H9 (cell line): Measurements from ENCODE around the gene CDH23. TPM values are rescaled to one million over a fixed set of nuclear protein-coding genes. Genes with fewer than 3 reads are reported as not detected.

Source experiments
- DNase-seq: peaks from one replicate; pipeline ENCODE4 v3.0.0-alpha.2; 2017
- H2AFZ ChIP-seq: one replicate; pipeline ENCODE4 v1.6.1; 2013; ENCODE audit warnings: mild to moderate bottlenecking, low read length, control low read depth, moderate library complexity
- H2AK5ac ChIP-seq: 2 replicates; pipeline ENCODE4 v1.6.1; 2013; ENCODE audit warnings: low read length, control low read depth, mixed read lengths; ENCODE audit not compliant: insufficient read length
- H2BK120ac ChIP-seq: one replicate; pipeline ENCODE4 v1.6.1; 2013; ENCODE audit warnings: low read depth, mild to moderate bottlenecking, low read length, control low read depth, inconsistent platforms; ENCODE audit not compliant: poor library complexity, severe bottlenecking
- H2BK12ac ChIP-seq: 2 replicates; pipeline ENCODE4 v1.6.1; 2013; ENCODE audit warnings: low read length, control low read depth, mixed read lengths, low read depth; ENCODE audit not compliant: insufficient read length
- H2BK15ac ChIP-seq: 2 replicates; pipeline ENCODE4 v1.6.1; 2013; ENCODE audit warnings: low read depth, low read length, control low read depth
- H2BK20ac ChIP-seq: one replicate; pipeline ENCODE4 v1.6.1; 2013; ENCODE audit warnings: low read depth, mild to moderate bottlenecking, low read length, control low read depth, inconsistent platforms; ENCODE audit not compliant: poor library complexity, severe bottlenecking
- H2BK5ac ChIP-seq: 2 replicates; pipeline ENCODE4 v1.6.1; 2013; ENCODE audit warnings: low read length, control low read depth, mixed read lengths; ENCODE audit not compliant: insufficient read length
- H3K14ac ChIP-seq: 2 replicates; pipeline ENCODE4 v1.6.1; 2013; ENCODE audit warnings: low read length, control low read depth; ENCODE audit not compliant: insufficient read depth
- H3K18ac ChIP-seq: 2 replicates; pipeline ENCODE4 v1.6.1; 2013; ENCODE audit warnings: low read depth, mild to moderate bottlenecking, mixed read lengths, low read length, control low read depth; ENCODE audit not compliant: insufficient read length
- H3K23ac ChIP-seq: 2 replicates; pipeline ENCODE4 v1.6.1; 2013; ENCODE audit warnings: low read length, control low read depth, mixed read lengths, low read depth; ENCODE audit not compliant: insufficient read length
- H3K23me2 ChIP-seq: 2 replicates; pipeline ENCODE4 v1.6.1; 2013; ENCODE audit warnings: low read depth, mild to moderate bottlenecking, mixed read lengths, low read length, control low read depth; ENCODE audit not compliant: insufficient read length, poor library complexity, severe bottlenecking
- H3K27ac ChIP-seq: 2 replicates; pipeline ENCODE4 v1.5.1; 2013; ENCODE audit warnings: low read length, control low read depth, mixed read lengths, low read depth; ENCODE audit not compliant: insufficient read length
- H3K27me3 ChIP-seq: 2 replicates; pipeline ENCODE4 v1.6.1; 2013; ENCODE audit warnings: low read length, control low read depth, inconsistent platforms; ENCODE audit not compliant: insufficient read depth
- H3K4ac ChIP-seq: 2 replicates; pipeline ENCODE4 v1.6.1; 2013; ENCODE audit warnings: low read depth, mild to moderate bottlenecking, control low read depth, inconsistent platforms, low read length, moderate library complexity
- H3K4me1 ChIP-seq: 2 replicates; pipeline ENCODE4 v1.6.1; 2013; ENCODE audit warnings: low read length, control low read depth, inconsistent platforms; ENCODE audit not compliant: insufficient read depth
- H3K4me2 ChIP-seq: 2 replicates; pipeline ENCODE4 v1.6.1; 2013; ENCODE audit warnings: low read length, control low read depth, mixed read lengths; ENCODE audit not compliant: insufficient read length, insufficient read depth
- H3K56ac ChIP-seq: 2 replicates; pipeline ENCODE4 v1.6.1; 2013; ENCODE audit warnings: low read depth, mild to moderate bottlenecking, mixed read lengths, low read length, control low read depth; ENCODE audit not compliant: insufficient read length
- H3K79me1 ChIP-seq: 2 replicates; pipeline ENCODE4 v1.6.1; 2013; ENCODE audit warnings: low read depth, mild to moderate bottlenecking, moderate library complexity, low read length, control low read depth, inconsistent platforms; ENCODE audit not compliant: insufficient read depth, poor library complexity, severe bottlenecking
- H3K79me2 ChIP-seq: 2 replicates; pipeline ENCODE4 v1.6.1; 2013; ENCODE audit warnings: low read length, control low read depth, inconsistent platforms; ENCODE audit not compliant: insufficient read depth
- H3K9ac ChIP-seq: 2 replicates; pipeline ENCODE4 v1.6.1; 2013; ENCODE audit warnings: low read length, control low read depth, mixed read lengths; ENCODE audit not compliant: insufficient read length; ENCODE audit errors: extremely low read depth
- H3K9me3 ChIP-seq: one replicate; pipeline ENCODE4 v1.6.1; 2013; ENCODE audit warnings: low read depth, low read length, inconsistent platforms; ENCODE audit not compliant: control insufficient read depth
- H3T11ph ChIP-seq: one replicate; pipeline ENCODE4 v1.6.1; 2013; ENCODE audit warnings: mild to moderate bottlenecking, low read length, control low read depth, inconsistent platforms
- H4K20me1 ChIP-seq: one replicate; pipeline ENCODE4 v1.6.1; 2013; ENCODE audit not compliant: control insufficient read depth, insufficient read length, insufficient read depth
- H4K5ac ChIP-seq: 2 replicates; pipeline ENCODE4 v1.6.1; 2013; ENCODE audit warnings: low read depth, mild to moderate bottlenecking, mixed read lengths, low read length, control low read depth; ENCODE audit not compliant: insufficient read length
- H4K8ac ChIP-seq: replicated peaks from 2 replicates; pipeline ENCODE4 v1.6.1; 2013; ENCODE audit warnings: low read length, control low read depth, mixed read lengths, low read depth; ENCODE audit not compliant: insufficient read length
- H4K91ac ChIP-seq: 2 replicates; pipeline ENCODE4 v1.6.1; 2013; ENCODE audit warnings: low read depth, mild to moderate bottlenecking, moderate library complexity, mixed read lengths, low read length, control low read depth; ENCODE audit not compliant: insufficient read length
- H3K27ac Mint-ChIP-seq, 3 experiments: 2 replicates in 2 of 3; 3 replicates in 1 of 3; pipeline ENCODE4 v1.8.0; 2020 to 2021; ENCODE audit warnings: mixed read lengths in 3 of 3, mild to moderate bottlenecking in 1 of 3, moderate library complexity in 1 of 3
- H3K27me3 Mint-ChIP-seq: 2 replicates; pipeline ENCODE4 v1.8.0; 2021; ENCODE audit warnings: low read depth, mild to moderate bottlenecking, moderate library complexity, mixed read lengths
- H3K36me3 Mint-ChIP-seq, 3 experiments: 2 replicates in 2 of 3; 3 replicates in 1 of 3; pipeline ENCODE4 v1.8.0; 2020 to 2021; ENCODE audit warnings: low read depth in 3 of 3, mixed read lengths in 3 of 3; ENCODE audit not compliant: insufficient read depth in 1 of 3
- H3K4me1 Mint-ChIP-seq, 2 experiments: 2 replicates each; pipeline ENCODE4 v1.8.0; 2020; ENCODE audit warnings: mixed read lengths in 2 of 2
- H3K4me3 Mint-ChIP-seq, 2 experiments: 2 replicates in 1 of 2; 3 replicates in 1 of 2; pipeline ENCODE4 v1.8.0; 2020 to 2021; ENCODE audit warnings: mild to moderate bottlenecking in 2 of 2, mixed read lengths in 2 of 2, moderate library complexity in 1 of 2
- H3K9me3 Mint-ChIP-seq, 2 experiments: 2 replicates in 1 of 2; 3 replicates in 1 of 2; pipeline ENCODE4 v1.8.0; 2020; ENCODE audit warnings: mild to moderate bottlenecking in 2 of 2, mixed read lengths in 2 of 2, moderate library complexity in 1 of 2
- WGBS: extraction: QIAGEN DNeasy Blood & Tissue Kit; methylation state at CpG from one replicate; pipeline ENCODE4 v1.1.7; 2013; ENCODE audit warnings: missing lambda C conversion rate, low lambda C conversion rate, mixed read lengths; ENCODE audit not compliant: insufficient read length; ENCODE audit errors: extremely low coverage; 5-methylcytosine and 5-hydroxymethylcytosine counted together
- total RNA-seq: library from RNA; stranded (reverse); gene quantifications from 2 replicates; pipeline ENCODE4 v1.2.1, GENCODE V29; 2021
- TF ChIP-seq, protein P1 (sequence below): fragments of 200-600 bp; sonication (generic); conservative IDR thresholded peaks from 3 replicates; pipeline ENCODE4 v1.8.0; 2021; ENCODE audit warnings: antibody characterized with exemption, mild to moderate bottlenecking

The CDH23 gene
- total RNA-seq, 1 experiment from 2014 or later: 2.1 TPM

DNA sequence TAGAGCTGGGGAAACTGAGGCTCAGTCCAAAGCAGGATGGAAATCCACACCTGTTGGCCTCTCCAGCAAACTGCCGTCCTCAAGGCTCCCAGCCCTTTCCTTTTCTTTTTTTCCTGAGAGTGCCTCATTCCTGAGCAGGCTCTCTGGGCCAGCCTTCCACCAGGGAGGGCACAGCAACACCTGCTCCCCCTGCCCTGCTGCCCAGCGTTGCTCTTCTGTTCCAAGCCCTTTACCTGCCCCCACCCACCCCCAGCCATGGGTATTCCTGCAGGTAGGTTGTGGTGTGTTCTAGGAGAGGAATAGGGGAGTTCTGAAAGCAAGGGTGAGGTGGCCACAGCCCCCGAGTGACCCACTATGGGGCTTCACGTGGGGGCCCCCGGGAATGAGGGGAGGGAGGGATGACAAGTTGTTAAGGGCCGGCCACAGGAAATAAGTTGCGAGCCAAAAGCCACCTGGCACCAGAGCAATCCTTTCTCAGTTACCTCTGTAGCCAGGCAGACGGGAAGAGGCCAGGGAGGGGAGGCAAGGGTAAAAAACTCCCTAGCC is 357.3 kb downstream of the CDH23 start:
- Mint-ChIP-seq H3K4me1 (peaks cover 15 to 33% of the 10 kb centered on the region in 2 experiments), H3K4me3 (no peak overlapping the region), H3K36me3 (no peaks in the 10 kb centered on the region), H3K27ac (no peak overlapping the region), H3K9me3 (no peaks in the 10 kb centered on the region; a peak in 2 of 5 replicates), H3K27me3 (peaks cover 2% of the 10 kb centered on the region)
- TF ChIP-seq, protein P1, sequence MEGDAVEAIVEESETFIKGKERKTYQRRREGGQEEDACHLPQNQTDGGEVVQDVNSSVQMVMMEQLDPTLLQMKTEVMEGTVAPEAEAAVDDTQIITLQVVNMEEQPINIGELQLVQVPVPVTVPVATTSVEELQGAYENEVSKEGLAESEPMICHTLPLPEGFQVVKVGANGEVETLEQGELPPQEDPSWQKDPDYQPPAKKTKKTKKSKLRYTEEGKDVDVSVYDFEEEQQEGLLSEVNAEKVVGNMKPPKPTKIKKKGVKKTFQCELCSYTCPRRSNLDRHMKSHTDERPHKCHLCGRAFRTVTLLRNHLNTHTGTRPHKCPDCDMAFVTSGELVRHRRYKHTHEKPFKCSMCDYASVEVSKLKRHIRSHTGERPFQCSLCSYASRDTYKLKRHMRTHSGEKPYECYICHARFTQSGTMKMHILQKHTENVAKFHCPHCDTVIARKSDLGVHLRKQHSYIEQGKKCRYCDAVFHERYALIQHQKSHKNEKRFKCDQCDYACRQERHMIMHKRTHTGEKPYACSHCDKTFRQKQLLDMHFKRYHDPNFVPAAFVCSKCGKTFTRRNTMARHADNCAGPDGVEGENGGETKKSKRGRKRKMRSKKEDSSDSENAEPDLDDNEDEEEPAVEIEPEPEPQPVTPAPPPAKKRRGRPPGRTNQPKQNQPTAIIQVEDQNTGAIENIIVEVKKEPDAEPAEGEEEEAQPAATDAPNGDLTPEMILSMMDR: no peak
- H2BK12ac ChIP-seq: no peak overlapping the region
- no peak overlapping the region for H4K91ac ChIP-seq
- no peak overlapping the region for H2BK15ac ChIP-seq
- H3K23ac ChIP-seq: no peak overlapping the region
- no peak overlapping the region for H2BK20ac ChIP-seq
- no peak overlapping the region for H2BK120ac ChIP-seq
- no CpG with 5 or more reads among the region's 8 CpGs for WGBS
- H3K4me1 ChIP-seq: no peaks in the 10 kb centered on the region
- H4K5ac ChIP-seq: no peak overlapping the region
- no peaks in the 10 kb centered on the region for H4K20me1 ChIP-seq
- no peak overlapping the region for H3K27ac ChIP-seq
- H3K4ac ChIP-seq: no peak overlapping the region
- no peak overlapping the region for H3T11ph ChIP-seq
- H3K56ac ChIP-seq: no peak overlapping the region
- no peak overlapping the region for H3K4me2 ChIP-seq
- H4K8ac ChIP-seq: no peak overlapping the region
- no peaks in the 10 kb centered on the region for H3K9me3 ChIP-seq
- H3K9ac ChIP-seq: no peak overlapping the region
- no peak for DNase-seq
- H2BK5ac ChIP-seq: no peak overlapping the region
- H2AK5ac ChIP-seq: no peak overlapping the region
- H3K23me2 ChIP-seq: no peaks in the 10 kb centered on the region
- H3K18ac ChIP-seq: no peak overlapping the region
- no peak overlapping the region for H3K14ac ChIP-seq
- no peaks in the 10 kb centered on the region; the same call in 1 of the 2 replicates for H3K79me2 ChIP-seq
- H2AFZ ChIP-seq: no peak overlapping the region
- H3K79me1 ChIP-seq: no peaks in the 10 kb centered on the region
- no peaks in the 10 kb centered on the region for H3K27me3 ChIP-seq
